HG02981 (cell line): ENCODE data around the gene TGFBR1.
A peak's percentile ranks its signal among the peaks of the same experiment; 100 is the strongest.

ENCODE experiments used
- ATAC-seq: cut with Tn5 transposase; IDR thresholded peaks from one replicate; pipeline ENCODE4 v1.9.1; 2021; ENCODE audit warnings: mild to moderate bottlenecking, moderate library complexity; ENCODE audit not compliant: unreplicated experiment

TGFBR1 gene

GRCh38 chr9:99130069-99130468, 25.2 kb downstream of the TGFBR1 start:
- peak; percentile 76 for ATAC-seq

- no peak for ATAC-seq
Measured at GRCh38 chr9:99133145-99133544, 28.2 kb downstream of the TGFBR1 start.

GRCh38 chr9:99134893-99135341, 30.0 kb downstream of the TGFBR1 start:
- no peak for ATAC-seq

- ATAC-seq, result peak; percentile 41
Measured at GRCh38 chr9:99135456-99135855, 30.5 kb downstream of the TGFBR1 start.

GRCh38 chr9:99137225-99137624, 32.3 kb downstream of the TGFBR1 start:
- no peak for ATAC-seq

GRCh38 chr9:99137891-99138290, 33.0 kb downstream of the TGFBR1 start:
- no peak for ATAC-seq

GRCh38 chr9:99138424-99139284, 33.7 kb downstream of the TGFBR1 start:
- no peak for ATAC-seq

GRCh38 chr9:99139868-99140267, 35.0 kb downstream of the TGFBR1 start:
- ATAC-seq, result no peak

GRCh38 chr9:99140685-99141314, 35.9 kb downstream of the TGFBR1 start:
- no peak for ATAC-seq

- no peak for ATAC-seq
Measured at GRCh38 chr9:99141849-99142248, 36.9 kb downstream of the TGFBR1 start.

- no peak for ATAC-seq
Measured at GRCh38 chr9:99142275-99142674, 37.4 kb downstream of the TGFBR1 start.

- ATAC-seq, result no peak
Measured at GRCh38 chr9:99143655-99144054, 38.7 kb downstream of the TGFBR1 start.

- ATAC-seq, result no peak
Measured at GRCh38 chr9:99144966-99145365, 40.1 kb downstream of the TGFBR1 start.

- no peak for ATAC-seq
Measured at GRCh38 chr9:99146574-99146973, 41.7 kb downstream of the TGFBR1 start.

GRCh38 chr9:99147177-99147576, 42.3 kb downstream of the TGFBR1 start:
- no peak for ATAC-seq

- no peak for ATAC-seq
Measured at GRCh38 chr9:99150451-99151171, 45.7 kb downstream of the TGFBR1 start.

GRCh38 chr9:99154356-99154755, 49.4 kb downstream of the TGFBR1 start:
- ATAC-seq, result no peak

GRCh38 chr9:99155736-99156135, 50.8 kb downstream of the TGFBR1 start:
- no peak for ATAC-seq

GRCh38 chr9:99158629-99159028, 53.7 kb downstream of the TGFBR1 start:
- ATAC-seq, result no peak

- ATAC-seq, result no peak
Measured at GRCh38 chr9:99160173-99160572, 55.3 kb downstream of the TGFBR1 start.

GRCh38 chr9:99162759-99163364, 57.9 kb downstream of the TGFBR1 start:
- no peak for ATAC-seq
